ENCODE data around the gene CAMTA1.

DNA sequence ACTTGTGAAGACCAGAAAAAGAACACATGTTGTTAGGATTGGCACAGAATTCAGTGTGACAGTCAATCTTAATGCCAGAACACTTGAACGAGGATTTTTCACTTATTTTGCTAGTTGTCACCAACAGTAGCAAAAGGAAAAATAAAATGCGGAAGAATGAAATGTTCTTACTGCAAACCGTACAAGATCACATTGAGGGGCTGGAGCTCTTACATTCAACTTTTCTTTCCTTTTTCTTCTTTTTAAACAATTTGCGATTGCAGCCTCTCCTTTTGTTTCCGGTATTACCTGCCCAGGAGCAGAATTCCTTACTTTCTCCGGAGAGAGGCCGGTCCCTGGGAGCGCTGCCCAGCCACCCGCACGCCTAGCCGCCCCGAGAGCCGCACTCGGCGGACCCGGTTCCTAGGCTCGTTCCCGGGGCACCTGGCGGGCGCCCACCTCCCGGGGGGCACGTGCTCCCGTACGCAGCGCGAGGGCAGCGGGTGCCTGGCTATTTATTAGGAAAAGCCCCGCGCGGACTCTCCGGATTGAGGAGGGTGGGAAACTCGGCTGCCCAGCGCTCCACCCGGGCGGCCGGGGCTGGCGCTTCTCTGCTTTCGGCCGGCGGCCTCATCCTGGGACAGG is 1.2 kb upstream of the CAMTA1 start:
- TF ChIP-seq CTCF (optimal IDR thresholded peaks at IDR 0.05 in 1 of 3, IDR thresholded peaks at IDR 0.05 in 1 of 3, conservative IDR thresholded peaks at IDR 0.05 in 1 of 3; ENCODE audit: extremely low read depth in 1 of 3, insufficient read depth in 2 of 3, low read length in 3 of 3) (no peak), EZH2 (IDR thresholded peaks at IDR 0.05; ENCODE audit: low read length) (no peak)

Data from keratinocyte (primary cell).